Measurements from ENCODE around the gene HDHD3. TPM values are rescaled to one million over a fixed set of nuclear protein-coding genes. Genes with fewer than 3 reads are reported as not detected.

HDHD3 gene
- total RNA-seq, 2 donors from 2014 or later = 17.6 to 30.1 TPM

Other genes with a start within 250 kb of the HDHD3 start
- gene SLC31A2, start 226.0 kb downstream of the HDHD3 start, total RNA-seq = 10 to 100 TPM; 15.2 to 17.2 TPM
- gene FKBP15, start 155.7 kb downstream of the HDHD3 start, total RNA-seq = 10 to 100 TPM; 23.3 to 26.4 TPM
- 10 to 100 TPM; 11.0 to 11.5 TPM for gene SLC31A1, start 155.4 kb downstream of the HDHD3 start, total RNA-seq
- gene CDC26, start 101.4 kb downstream of the HDHD3 start, total RNA-seq = 10 to 100 TPM; 18.4 to 18.6 TPM
- gene PRPF4, start 101.3 kb downstream of the HDHD3 start, total RNA-seq = 10 to 100 TPM; 20.6 to 23.6 TPM
- gene RNF183, start 73.6 kb downstream of the HDHD3 start, total RNA-seq = not detected
- gene WDR31, start 36.7 kb downstream of the HDHD3 start, total RNA-seq = 1 to 10 TPM; 2.4 to 5.4 TPM
- gene BSPRY, start 27.4 kb downstream of the HDHD3 start, total RNA-seq = under 1 TPM in 1 of 2 donors, not detected in 1; 0.14 TPM
- gene ALAD, start 24.3 kb upstream of the HDHD3 start, total RNA-seq = 10 to 100 TPM; 23.0 to 26.0 TPM
- 10 to 100 TPM; 24.2 to 32.0 TPM for gene POLE3, start 33.7 kb upstream of the HDHD3 start, total RNA-seq
- under 1 TPM in 1 of 2 donors, not detected in 1; 0.85 TPM for gene C9orf43, start 33.8 kb upstream of the HDHD3 start, total RNA-seq
- gene RGS3, start 86.7 kb upstream of the HDHD3 start, total RNA-seq = 100 to 1,000 TPM; 170 to 202 TPM

All from thoracic aorta (tissue), 2 donors.